ENCODE measurements around the gene PRPS1.
A peak's percentile ranks its signal among the peaks of the same experiment; 100 is the strongest.
"Not testable (repeated sequence)": the region's sequence is repeated elsewhere in the genome, so short reads cannot be mapped to it uniquely, and the experiment has no call there.

The PRPS1 gene

GRCh38 chrX:107659286-107659685 lies 31.0 kb downstream of the PRPS1 start:
- H3K4me1 Mint-ChIP-seq (ENCODE audit: low read depth) = peaks cover 13% of the 10 kb centered on the region
- H3K27ac Mint-ChIP-seq = no peak overlapping the region
- H3K4me3 Mint-ChIP-seq = no peak overlapping the region
- no peaks in the 10 kb centered on the region for H3K27me3 Mint-ChIP-seq
- no peaks in the 10 kb centered on the region for H3K36me3 Mint-ChIP-seq (ENCODE audit: low read depth)
- no peaks in the 10 kb centered on the region for H3K9me3 Mint-ChIP-seq

GRCh38 chrX:107659768-107660167 lies 31.5 kb downstream of the PRPS1 start:
- H3K27me3 Mint-ChIP-seq = no peaks in the 10 kb centered on the region
- no peak overlapping the region for H3K27ac Mint-ChIP-seq
- H3K36me3 Mint-ChIP-seq (ENCODE audit: low read depth) = no peaks in the 10 kb centered on the region
- H3K4me3 Mint-ChIP-seq = no peak overlapping the region
- peaks cover 8% of the 10 kb centered on the region for H3K4me1 Mint-ChIP-seq (ENCODE audit: low read depth)
- H3K9me3 Mint-ChIP-seq = no peaks in the 10 kb centered on the region

- H3K4me1 Mint-ChIP-seq (ENCODE audit: low read depth) = peaks cover 3% of the 10 kb centered on the region
- no peak overlapping the region for H3K4me3 Mint-ChIP-seq
These were observed 33.8 kb downstream of the PRPS1 start for GRCh38 chrX:107662145-107662544.

GRCh38 chrX:107662824-107663223 lies 34.5 kb downstream of the PRPS1 start:
- Mint-ChIP-seq H3K4me3 (no peak overlapping the region), H3K36me3 (ENCODE audit: low read depth) (peaks cover 3% of the 10 kb centered on the region), H3K9me3 (no peaks in the 10 kb centered on the region), H3K27me3 (no peaks in the 10 kb centered on the region), H3K4me1 (ENCODE audit: low read depth) (peaks cover 6% of the 10 kb centered on the region), H3K27ac (no peak overlapping the region)

More at GRCh38 chrX:107662145-107662544, 33.8 kb downstream of the PRPS1 start:
- H3K27me3 Mint-ChIP-seq = no peaks in the 10 kb centered on the region
- no peaks in the 10 kb centered on the region for H3K36me3 Mint-ChIP-seq (ENCODE audit: low read depth)
- no peak overlapping the region for H3K27ac Mint-ChIP-seq
- no peaks in the 10 kb centered on the region for H3K9me3 Mint-ChIP-seq

- peaks cover 3% of the 10 kb centered on the region for H3K36me3 Mint-ChIP-seq (ENCODE audit: low read depth)
- no peak overlapping the region for H3K4me3 Mint-ChIP-seq
- H3K27ac Mint-ChIP-seq = no peak overlapping the region
- no peaks in the 10 kb centered on the region for H3K9me3 Mint-ChIP-seq
- H3K27me3 Mint-ChIP-seq = no peaks in the 10 kb centered on the region
- peaks cover 14% of the 10 kb centered on the region for H3K4me1 Mint-ChIP-seq (ENCODE audit: low read depth)
These were observed 38.6 kb downstream of the PRPS1 start for GRCh38 chrX:107666931-107667330.

- H3K27me3 Mint-ChIP-seq = no peaks in the 10 kb centered on the region
- peaks cover 3% of the 10 kb centered on the region for H3K36me3 Mint-ChIP-seq (ENCODE audit: low read depth)
- H3K9me3 Mint-ChIP-seq = no peaks in the 10 kb centered on the region
- H3K27ac Mint-ChIP-seq = peak overlapping the region; percentile 43
- peaks cover 18% of the 10 kb centered on the region for H3K4me1 Mint-ChIP-seq (ENCODE audit: low read depth)
- no peak overlapping the region for H3K4me3 Mint-ChIP-seq
These were observed 39.1 kb downstream of the PRPS1 start for GRCh38 chrX:107667426-107667825.

GRCh38 chrX:107668710-107669109 lies 40.4 kb downstream of the PRPS1 start:
- not testable (repeated sequence) for H3K27me3 Mint-ChIP-seq; H3K36me3 Mint-ChIP-seq (ENCODE audit: low read depth); H3K27ac Mint-ChIP-seq; H3K9me3 Mint-ChIP-seq; H3K4me3 Mint-ChIP-seq
- H3K4me1 Mint-ChIP-seq (ENCODE audit: low read depth) = peaks cover 28% of the 10 kb centered on the region

- Mint-ChIP-seq H3K9me3 (no peaks in the 10 kb centered on the region), H3K36me3 (ENCODE audit: low read depth) (peaks cover 3% of the 10 kb centered on the region), H3K4me1 (ENCODE audit: low read depth) (peaks cover 30% of the 10 kb centered on the region), H3K27me3 (no peaks in the 10 kb centered on the region), H3K4me3 (no peak overlapping the region), H3K27ac (no peak overlapping the region)
These were observed 41.0 kb downstream of the PRPS1 start for GRCh38 chrX:107669261-107669660.

- Mint-ChIP-seq H3K27ac (no peak overlapping the region), H3K4me1 (ENCODE audit: low read depth) (peaks cover 38% of the 10 kb centered on the region), H3K36me3 (ENCODE audit: low read depth) (peaks cover 3% of the 10 kb centered on the region), H3K9me3 (no peaks in the 10 kb centered on the region), H3K27me3 (no peaks in the 10 kb centered on the region), H3K4me3 (no peak overlapping the region)
These were observed 41.7 kb downstream of the PRPS1 start for GRCh38 chrX:107669885-107670628.

- H3K9me3 Mint-ChIP-seq; H3K27ac Mint-ChIP-seq; H3K27me3 Mint-ChIP-seq; H3K4me3 Mint-ChIP-seq; H3K36me3 Mint-ChIP-seq (ENCODE audit: low read depth): not testable (repeated sequence)
- H3K4me1 Mint-ChIP-seq (ENCODE audit: low read depth) = peaks cover 47% of the 10 kb centered on the region
These were observed 42.9 kb downstream of the PRPS1 start for GRCh38 chrX:107671256-107671655.

GRCh38 chrX:107672955-107673378 lies 44.7 kb downstream of the PRPS1 start:
- Mint-ChIP-seq H3K4me1 (ENCODE audit: low read depth) (peaks cover 56% of the 10 kb centered on the region), H3K9me3 (no peaks in the 10 kb centered on the region), H3K36me3 (ENCODE audit: low read depth) (no peaks in the 10 kb centered on the region), H3K27me3 (no peaks in the 10 kb centered on the region), H3K4me3 (peak overlapping the region; percentile 55), H3K27ac (peak overlapping the region; percentile 94)

GRCh38 chrX:107673431-107673830 lies 45.1 kb downstream of the PRPS1 start:
- Mint-ChIP-seq H3K27me3 (no peaks in the 10 kb centered on the region), H3K27ac (peak overlapping the region; percentile 94), H3K4me3 (peak overlapping the region; percentile 55), H3K4me1 (ENCODE audit: low read depth) (peaks cover 61% of the 10 kb centered on the region), H3K9me3 (no peaks in the 10 kb centered on the region), H3K36me3 (ENCODE audit: low read depth) (no peaks in the 10 kb centered on the region)

GRCh38 chrX:107673933-107674479 lies 45.7 kb downstream of the PRPS1 start:
- peak overlapping the region; percentile 94 for H3K27ac Mint-ChIP-seq
- H3K4me1 Mint-ChIP-seq (ENCODE audit: low read depth) = peaks cover 67% of the 10 kb centered on the region
- no peaks in the 10 kb centered on the region for H3K27me3 Mint-ChIP-seq
- H3K36me3 Mint-ChIP-seq (ENCODE audit: low read depth) = no peaks in the 10 kb centered on the region
- peak overlapping the region; percentile 88 for H3K4me3 Mint-ChIP-seq
- H3K9me3 Mint-ChIP-seq = no peaks in the 10 kb centered on the region

- H3K27me3 Mint-ChIP-seq = no peaks in the 10 kb centered on the region
- H3K36me3 Mint-ChIP-seq (ENCODE audit: low read depth) = no peaks in the 10 kb centered on the region
- H3K27ac Mint-ChIP-seq = peak overlapping the region; percentile 94
- H3K4me1 Mint-ChIP-seq (ENCODE audit: low read depth) = peaks cover 70% of the 10 kb centered on the region
- peak overlapping the region; percentile 88 for H3K4me3 Mint-ChIP-seq
- no peaks in the 10 kb centered on the region for H3K9me3 Mint-ChIP-seq
These were observed 46.4 kb downstream of the PRPS1 start for GRCh38 chrX:107674480-107675364.

- Mint-ChIP-seq H3K36me3 (ENCODE audit: low read depth) (no peaks in the 10 kb centered on the region), H3K27ac (peak overlapping the region; percentile 94), H3K4me3 (peak overlapping the region; percentile 88), H3K4me1 (ENCODE audit: low read depth) (peaks cover 64% of the 10 kb centered on the region), H3K9me3 (no peaks in the 10 kb centered on the region), H3K27me3 (no peaks in the 10 kb centered on the region)
These were observed 47.0 kb downstream of the PRPS1 start for GRCh38 chrX:107675365-107675654.
